Hematopoietic multipotent progenitor cell (in vitro differentiated cells): ENCODE results near the gene JADE1. TPM values are rescaled to one million over a fixed set of nuclear protein-coding genes. Genes with fewer than 3 reads are reported as not detected.

Experiments used
- DNase-seq, 3 donors: peaks; one replicate each; pipeline ENCODE4 v3.0.0-alpha.2; 2011 to 2015; ENCODE audit warnings: low read depth in 2 of 3, low spot score in 2 of 3
- total RNA-seq: library from RNA; depleted of rRNA; stranded (reverse); fragments of >200 nt; gene quantifications from one replicate; pipeline ENCODE4 v1.2.3, GENCODE V29; 2012

The JADE1 gene
- 23.7 TPM for total RNA-seq

GRCh38 chr4:128809477-128810330 is at the start of gene JADE1:
TSS of gene JADE1 (plus strand) at chr4:128809700. CDS start at chr4:128831759, 22,059 bp downstream.
- peak; percentile 84 to 98 (median 97) for DNase-seq

GRCh38 chr4:128766781-128767180 is 42.7 kb upstream of the JADE1 start:
- no peak for DNase-seq

GRCh38 chr4:128768373-128768996 is 41.0 kb upstream of the JADE1 start:
- no peak for DNase-seq

- no peak for DNase-seq
Observed at GRCh38 chr4:128769011-128769410, 40.5 kb upstream of the JADE1 start.

- peak in 1 of 3 donors; percentile 13 for DNase-seq
Observed at GRCh38 chr4:128770807-128771206, 38.7 kb upstream of the JADE1 start.

- DNase-seq = no peak
Observed at GRCh38 chr4:128775477-128775876, 34.0 kb upstream of the JADE1 start.

- no peak for DNase-seq
Observed at GRCh38 chr4:128775916-128776315, 33.6 kb upstream of the JADE1 start.

GRCh38 chr4:128776794-128777216 is 32.7 kb upstream of the JADE1 start:
- no peak for DNase-seq

- DNase-seq = no peak
Observed at GRCh38 chr4:128780688-128781087, 28.8 kb upstream of the JADE1 start.

- DNase-seq = peak; percentile 22 to 48 (median 28)
Observed at GRCh38 chr4:128782076-128782715, 27.3 kb upstream of the JADE1 start.

GRCh38 chr4:128782875-128783614 is 26.5 kb upstream of the JADE1 start:
- DNase-seq = no peak

GRCh38 chr4:128787509-128788311 is 21.8 kb upstream of the JADE1 start:
- DNase-seq = no peak

GRCh38 chr4:128793859-128794672 is 15.4 kb upstream of the JADE1 start:
- DNase-seq = no peak

GRCh38 chr4:128796934-128797333 is 12.6 kb upstream of the JADE1 start:
- DNase-seq = no peak

GRCh38 chr4:128800284-128800683 is 9.2 kb upstream of the JADE1 start:
- DNase-seq = no peak

- no peak for DNase-seq
Observed at GRCh38 chr4:128800701-128801284, 8.7 kb upstream of the JADE1 start.

- no peak for DNase-seq
Observed at GRCh38 chr4:128802680-128803628, 6.5 kb upstream of the JADE1 start.

GRCh38 chr4:128803783-128804182 is 5.7 kb upstream of the JADE1 start:
- no peak for DNase-seq
